PC-9 (cell line): ENCODE measurements around the gene CD300LB. TPM values are rescaled to one million over a fixed set of nuclear protein-coding genes. Genes with fewer than 3 reads are reported as not detected.

Source experiments
- BruUV-seq: library from RNA; stranded (reverse); fragments of 400-500 nt; replicated peaks from 2 replicates; lab custom pipeline; 2021; lab: Mats Ljungman, UMichigan
- CTCF ChIA-PET: fragments of 300-600 bp; sonication (Branson Sonifier 250); formaldehyde crosslinking; loops from one replicate; lab custom pipeline; 2022; ENCODE audit warnings: antibody characterized with exemption; lab: Charles Lee
- POLR2A ChIA-PET: fragments of 300-600 bp; sonication (Branson Sonifier 250); formaldehyde crosslinking; loops from one replicate; lab custom pipeline; 2022; ENCODE audit warnings: antibody characterized with exemption; ENCODE audit not compliant: unreplicated experiment; lab: Charles Lee
- DNase-seq, 2 experiments: peaks; one replicate each; pipeline versions ENCODE4 v3.0.0 to v3.0.0-alpha.2; 2015 to 2022; ENCODE audit warnings: mixed read lengths in 1 of 2
- H2AFZ ChIP-seq: fragments of 200-600 bp; sonication (generic); 2 replicates; pipeline ENCODE4 v1.8.1; 2017; ENCODE audit warnings: antibody characterized with exemption
- H3F3A ChIP-seq: fragments of 200-600 bp; sonication (generic); 2 replicates; pipeline ENCODE4 v1.8.1; 2017; ENCODE audit warnings: antibody characterized with exemption, mild to moderate bottlenecking, low read depth; ENCODE audit not compliant: insufficient read depth
- H3K27ac ChIP-seq: fragments of 200-600 bp; sonication (generic); 2 replicates; pipeline ENCODE4 v1.6.1; 2016; ENCODE audit warnings: mixed run types
- H3K27me3 ChIP-seq: fragments of 200-600 bp; sonication (generic); 2 replicates; pipeline ENCODE4 v1.6.1; 2016; ENCODE audit warnings: low read depth, mixed run types; ENCODE audit not compliant: insufficient read depth
- H3K36me3 ChIP-seq: fragments of 200-600 bp; sonication (generic); 2 replicates; pipeline ENCODE4 v1.6.1; 2016; ENCODE audit warnings: low read depth, mixed run types
- H3K4me1 ChIP-seq: fragments of 200-600 bp; sonication (generic); replicated peaks from 2 replicates; pipeline ENCODE4 v1.6.1; 2016; ENCODE audit warnings: mixed run types; ENCODE audit not compliant: insufficient read depth
- H3K4me2 ChIP-seq: fragments of 200-600 bp; sonication (generic); 2 replicates; pipeline ENCODE4 v1.6.1; 2017; ENCODE audit warnings: mixed run types
- H3K4me3 ChIP-seq: fragments of 200-600 bp; sonication (generic); 2 replicates; pipeline ENCODE4 v1.6.1; 2016; ENCODE audit warnings: mixed run types
- H3K79me2 ChIP-seq: fragments of 200-600 bp; sonication (generic); 2 replicates; pipeline ENCODE4 v1.6.1; 2017; ENCODE audit warnings: low read depth, mixed run types
- H3K9me2 ChIP-seq: fragments of 200-600 bp; sonication (generic); 2 replicates; pipeline ENCODE4 v1.8.1; 2017; ENCODE audit warnings: mild to moderate bottlenecking; ENCODE audit not compliant: insufficient read depth
- H3K9me3 ChIP-seq: fragments of 200-600 bp; sonication (generic); 2 replicates; pipeline ENCODE4 v1.8.1; 2016; ENCODE audit warnings: low read depth; ENCODE audit not compliant: insufficient read depth
- H4K20me1 ChIP-seq: fragments of 200-600 bp; sonication (generic); 2 replicates; pipeline ENCODE4 v1.8.1; 2017; ENCODE audit not compliant: insufficient read depth
- EZH2 ChIP-seq: fragments of 200-600 bp; sonication (generic); IDR thresholded peaks from 2 replicates; pipeline ENCODE4 v1.8.0; 2017; ENCODE audit warnings: antibody characterized with exemption, low read depth
- intact Hi-C: fragments of 100-400 bp; cut with micrococcal nuclease; formaldehyde crosslinking; loops from one replicate; pipeline ENCODE4 v1.10.0; 2022; ENCODE audit not compliant: unreplicated experiment
- total RNA-seq: library from RNA; stranded (reverse); gene quantifications from 2 replicates; pipeline ENCODE4 v1.2.3, GENCODE V29; 2021
- TF ChIP-seq, protein P1 (sequence below): fragments of 200-600 bp; sonication (generic); conservative IDR thresholded peaks from 2 replicates; pipeline ENCODE4 v1.6.1; 2017; ENCODE audit warnings: mixed run types, antibody characterized with exemption, mild to moderate bottlenecking, moderate library complexity

The CD300LB gene
- total RNA-seq, 1 experiment from 2014 or later, result not detected

DNA sequence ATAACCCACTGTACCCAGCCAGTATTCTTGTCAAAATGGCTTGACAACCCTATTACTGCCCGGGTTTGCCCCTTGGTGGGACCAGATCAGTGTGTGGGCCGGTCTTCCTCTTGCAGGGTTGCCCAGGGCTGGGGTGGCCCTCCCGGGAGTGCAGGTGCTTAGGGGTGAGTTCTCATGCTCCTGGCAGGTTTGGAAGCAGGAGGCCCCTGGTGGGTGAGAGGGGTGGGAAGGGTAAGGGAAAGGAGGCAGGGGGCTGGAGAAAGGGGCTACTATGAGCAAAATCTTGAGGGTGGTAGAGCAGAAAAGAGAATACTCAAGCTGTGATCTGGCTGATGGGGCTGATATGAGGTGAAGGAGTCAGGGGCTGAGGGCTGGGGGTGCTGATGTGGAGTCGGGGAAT is 58.4 kb downstream of the CD300LB start:
- Histone ChIP-seq H3K27me3 (peaks cover 86% of the 10 kb centered on the region), H3K36me3 (no peaks in the 10 kb centered on the region), H3K9me3 (peaks cover 9% of the 10 kb centered on the region; the same call in 1 of the 2 replicates), H3K9me2 (no peaks in the 10 kb centered on the region), H4K20me1 (no peaks in the 10 kb centered on the region), H3K4me1 (no peaks in the 10 kb centered on the region), H3K27ac (no peak overlapping the region), H3K79me2 (no peaks in the 10 kb centered on the region), H3F3A (no peaks in the 10 kb centered on the region), H2AFZ (no peak overlapping the region), H3K4me2 (no peak overlapping the region), H3K4me3 (no peak overlapping the region)
- ChIA-PET POLR2A (no interaction called here), CTCF (no interaction called here)
- TF ChIP-seq EZH2, result no peak
- TF ChIP-seq, protein P1, sequence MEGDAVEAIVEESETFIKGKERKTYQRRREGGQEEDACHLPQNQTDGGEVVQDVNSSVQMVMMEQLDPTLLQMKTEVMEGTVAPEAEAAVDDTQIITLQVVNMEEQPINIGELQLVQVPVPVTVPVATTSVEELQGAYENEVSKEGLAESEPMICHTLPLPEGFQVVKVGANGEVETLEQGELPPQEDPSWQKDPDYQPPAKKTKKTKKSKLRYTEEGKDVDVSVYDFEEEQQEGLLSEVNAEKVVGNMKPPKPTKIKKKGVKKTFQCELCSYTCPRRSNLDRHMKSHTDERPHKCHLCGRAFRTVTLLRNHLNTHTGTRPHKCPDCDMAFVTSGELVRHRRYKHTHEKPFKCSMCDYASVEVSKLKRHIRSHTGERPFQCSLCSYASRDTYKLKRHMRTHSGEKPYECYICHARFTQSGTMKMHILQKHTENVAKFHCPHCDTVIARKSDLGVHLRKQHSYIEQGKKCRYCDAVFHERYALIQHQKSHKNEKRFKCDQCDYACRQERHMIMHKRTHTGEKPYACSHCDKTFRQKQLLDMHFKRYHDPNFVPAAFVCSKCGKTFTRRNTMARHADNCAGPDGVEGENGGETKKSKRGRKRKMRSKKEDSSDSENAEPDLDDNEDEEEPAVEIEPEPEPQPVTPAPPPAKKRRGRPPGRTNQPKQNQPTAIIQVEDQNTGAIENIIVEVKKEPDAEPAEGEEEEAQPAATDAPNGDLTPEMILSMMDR, result no peak
- intact Hi-C loops, result no loop called here
- no peak for DNase-seq
- BruUV-seq, result no TSS peak

DNA sequence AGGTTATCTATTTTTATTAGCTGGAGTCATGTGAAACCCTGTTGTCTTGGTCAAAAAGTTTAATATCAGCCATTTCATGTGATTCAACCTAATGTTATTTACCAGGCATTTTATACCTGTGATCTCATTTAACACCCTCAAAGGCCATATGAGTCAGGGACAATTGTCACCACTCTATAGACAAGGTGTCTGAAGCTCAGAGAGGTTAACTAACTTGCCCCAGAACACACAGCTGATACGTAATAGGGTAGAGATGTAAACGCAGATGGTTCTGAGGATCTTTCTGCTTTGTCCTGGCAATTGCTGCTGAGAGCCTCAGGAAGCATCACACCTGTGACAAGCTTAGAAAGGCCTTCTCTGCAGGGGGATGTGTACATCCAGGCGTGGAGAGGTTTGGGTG is 59.9 kb downstream of the CD300LB start:
- Histone ChIP-seq H3K4me2 (no peak overlapping the region), H3K27me3 (peaks cover 81% of the 10 kb centered on the region), H3K4me1 (no peaks in the 10 kb centered on the region), H4K20me1 (no peaks in the 10 kb centered on the region), H3K36me3 (no peaks in the 10 kb centered on the region), H3K27ac (no peak overlapping the region), H3K4me3 (no peak overlapping the region), H3F3A (no peaks in the 10 kb centered on the region), H3K9me3 (peaks cover 9% of the 10 kb centered on the region; the same call in 1 of the 2 replicates), H2AFZ (no peak overlapping the region), H3K9me2 (no peaks in the 10 kb centered on the region), H3K79me2 (no peaks in the 10 kb centered on the region)
- ChIA-PET CTCF (no interaction called here), POLR2A (no interaction called here)
- no TSS peak for BruUV-seq
- intact Hi-C loops, result no loop called here
- TF ChIP-seq, protein P1, result no peak
- TF ChIP-seq EZH2, result no peak
- DNase-seq, result no peak

Other genes with a start within 250 kb of the CD300LB start
- gene KIF19, start 205.2 kb downstream of the CD300LB start, total RNA-seq, result not detected in 2 replicates
- gene BTBD17, start 169.6 kb downstream of the CD300LB start, total RNA-seq, result not detected in 2 replicates
- not detected in 2 replicates for gene GPR142, start 164.0 kb downstream of the CD300LB start, total RNA-seq
- gene GPRC5C, start 99.4 kb downstream of the CD300LB start, total RNA-seq, result 27.9 and 32.4 TPM in 2 replicates
- not detected in 2 replicates for gene CD300A, start 64.8 kb downstream of the CD300LB start, total RNA-seq
- not detected in 2 replicates for gene CD300C, start 14.6 kb upstream of the CD300LB start, total RNA-seq
- gene CD300H, start 36.0 kb upstream of the CD300LB start, total RNA-seq, result not detected in 2 replicates
- gene CD300LD, start 60.8 kb upstream of the CD300LB start, total RNA-seq, result not detected in 2 replicates
- gene CD300E, start 92.3 kb upstream of the CD300LB start, total RNA-seq, result not detected in 2 replicates
- not detected in 2 replicates for gene CD300LF, start 181.4 kb upstream of the CD300LB start, total RNA-seq
- not detected in 2 replicates for gene RAB37, start 205.8 kb upstream of the CD300LB start, total RNA-seq
- gene NHERF1, start 217.2 kb upstream of the CD300LB start, total RNA-seq, result 83.6 and 105 TPM in 2 replicates
- gene NAT9, start 244.9 kb upstream of the CD300LB start, total RNA-seq, result 31.5 and 37.6 TPM in 2 replicates